Adrenal gland (tissue), 5 donors: ENCODE measurements around the gene JARID2.

Experiments used
- CTCF ChIP-seq, 6 experiments: fragments of 450-650 bp in 4 of 6; fragments of 200-600 bp in 2 of 6; sonication (generic) in 1 of 6; IDR thresholded peaks; 1 replicate in 5 of 6; 2 replicates in 1 of 6; pipeline versions ENCODE4 v1.5.1 to v1.8.0; 2016 to 2021; ENCODE audit warnings: antibody characterized with exemption in 6 of 6, mild to moderate bottlenecking in 2 of 6, moderate library complexity in 1 of 6
- POLR2A ChIP-seq, 2 donors: fragments of 450-650 bp; IDR thresholded peaks; one replicate each; pipeline ENCODE4 v1.6.1; 2017; ENCODE audit warnings: antibody characterized with exemption in 2 of 2, mild to moderate bottlenecking in 2 of 2, moderate library complexity in 1 of 2
- donor health status: DM: no; HTN: no; CAD: no.

DNA sequence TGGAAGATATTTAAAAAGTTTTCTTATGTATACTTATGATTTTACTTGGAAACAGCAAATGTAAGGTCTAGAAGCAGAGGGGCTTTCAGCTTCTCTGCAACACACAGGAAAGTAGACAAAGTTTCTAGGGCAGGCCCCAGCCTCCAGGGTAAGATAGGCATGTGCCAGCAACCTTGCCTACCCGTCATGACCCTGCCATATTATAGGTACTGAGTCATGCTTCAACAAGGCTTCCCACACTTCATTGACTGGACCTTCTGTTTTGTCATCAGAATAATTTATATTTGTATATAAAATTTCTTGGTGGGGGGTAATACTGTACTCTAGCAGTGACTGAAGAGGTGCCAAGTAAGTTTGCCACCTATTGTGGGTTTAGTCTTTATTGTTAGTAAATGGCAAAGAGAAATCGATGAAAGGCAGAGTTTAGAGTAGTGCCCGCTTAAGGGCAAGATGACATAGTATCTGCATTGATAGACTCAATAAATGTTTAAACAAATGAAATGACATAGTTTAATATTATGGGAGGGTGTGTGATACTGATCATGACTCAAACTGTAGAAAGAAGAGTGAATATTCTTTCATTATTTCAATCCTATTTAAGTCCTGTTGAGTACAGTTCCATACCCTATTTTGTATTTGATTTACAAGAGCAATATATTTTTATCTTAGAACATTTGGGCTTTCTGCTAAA lies 95.6 kb downstream of the JARID2 start:
- TF ChIP-seq POLR2A (IDR thresholded peaks at IDR 0.05) (no peak), CTCF (IDR thresholded peaks at IDR 0.05) (no peak)
